ENCODE measurements around the gene ISG20L2.

Gene ISG20L2

DNA sequence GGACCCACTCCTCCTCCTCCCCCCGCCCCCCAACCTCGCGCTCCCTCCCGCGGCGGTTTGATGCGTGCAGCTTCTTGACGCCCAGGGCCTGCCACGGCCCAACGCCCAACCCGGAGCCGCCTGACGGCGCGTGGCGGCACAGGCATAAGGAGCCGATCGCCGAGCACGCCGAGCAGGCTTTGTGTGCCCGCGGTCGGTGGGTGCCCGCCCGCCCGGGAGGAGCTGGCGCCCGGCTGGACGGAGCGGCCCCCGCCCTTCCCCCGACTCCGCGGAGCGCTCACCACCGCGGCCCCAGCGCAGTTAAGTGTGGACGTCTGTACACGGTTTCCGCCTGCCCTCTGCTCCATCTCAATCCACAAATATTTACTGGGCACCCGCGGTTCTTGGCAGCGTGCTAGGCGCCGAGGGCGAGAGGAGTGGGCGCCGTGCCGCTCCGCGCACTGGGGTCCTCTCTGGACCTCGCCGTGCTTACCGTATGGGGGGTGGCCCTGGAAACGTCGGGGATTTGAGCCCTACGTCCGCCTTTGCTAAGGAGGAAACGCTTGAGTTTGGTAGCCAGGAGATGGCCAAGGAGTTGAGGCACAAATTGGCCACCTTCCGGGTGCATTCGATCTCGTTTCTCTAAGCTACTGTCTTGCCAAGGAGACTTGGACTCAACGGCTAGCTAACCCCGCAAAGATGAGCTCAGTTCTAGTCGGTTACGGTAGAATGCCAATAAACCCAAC is 23.4 kb upstream of the ISG20L2 start:
- H3K4me3 ChIP-seq (ENCODE audit: low read depth, low read length): peak overlapping the region; percentile 80
- no peak for TF ChIP-seq CTCF (IDR thresholded peaks at IDR 0.05; ENCODE audit: borderline replicate concordance, insufficient read depth, low read depth, low read length)

GRCh38 chr1:156751451-156751756 is 22.8 kb upstream of the ISG20L2 start, which contains the start of gene HDGF:
Gene HDGF, minus strand, starts transcription at chr1:156751675. Its CDS starts 246 bp downstream, at chr1:156751429.
- peak within 1 kb of the TSS; percentile 80 for H3K4me3 ChIP-seq (ENCODE audit: low read depth, low read length)
- TF ChIP-seq CTCF (IDR thresholded peaks at IDR 0.05; ENCODE audit: borderline replicate concordance, insufficient read depth, low read depth, low read length): no peak

DNA sequence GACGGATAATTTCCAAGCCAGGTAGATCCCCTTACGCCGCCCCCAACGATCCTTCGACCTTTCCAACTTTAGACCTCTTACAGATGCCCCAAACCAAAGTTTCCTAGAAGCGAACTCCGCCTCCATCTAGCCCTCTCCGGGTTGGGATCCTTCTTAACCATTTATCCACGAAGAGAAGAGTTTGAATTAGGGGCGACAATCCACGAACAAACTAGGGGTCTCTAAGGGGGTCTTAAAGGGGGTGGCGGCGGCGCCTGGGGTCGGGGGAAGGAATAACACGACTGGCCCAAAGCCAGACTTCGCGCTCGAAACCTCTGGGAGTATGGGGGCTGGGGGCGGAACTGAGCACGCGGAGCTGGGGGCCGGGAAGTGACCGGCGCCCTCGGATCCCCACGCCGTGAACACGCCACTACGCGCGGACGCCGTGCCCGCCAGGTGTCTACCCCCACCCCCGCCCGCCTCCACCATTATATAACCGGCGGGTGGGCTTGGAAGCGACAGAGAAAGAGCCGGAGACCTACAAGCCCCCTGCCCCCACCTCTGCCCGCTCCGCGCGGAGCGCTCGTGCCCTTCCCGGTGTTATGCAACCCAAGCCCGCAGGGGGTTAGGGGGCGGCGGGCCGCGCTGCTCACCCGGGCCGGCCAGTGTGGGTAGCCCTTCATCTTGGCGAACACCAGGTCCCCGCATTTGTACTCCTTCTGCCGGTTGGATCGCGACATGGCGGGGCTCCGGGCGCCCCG is 22.3 kb upstream of the ISG20L2 start:
- TF ChIP-seq CTCF (IDR thresholded peaks at IDR 0.05; ENCODE audit: borderline replicate concordance, insufficient read depth, low read depth, low read length): peak; percentile 20; the same call in 1 of the 2 replicates
- peak overlapping the region; percentile 80 for H3K4me3 ChIP-seq (ENCODE audit: low read depth, low read length)

GRCh38 chr1:156750191-156750672 is 21.7 kb upstream of the ISG20L2 start:
- no peak for TF ChIP-seq CTCF (IDR thresholded peaks at IDR 0.05; ENCODE audit: borderline replicate concordance, insufficient read depth, low read depth, low read length)
- peak overlapping the region; percentile 80 for H3K4me3 ChIP-seq (ENCODE audit: low read depth, low read length)

DNA sequence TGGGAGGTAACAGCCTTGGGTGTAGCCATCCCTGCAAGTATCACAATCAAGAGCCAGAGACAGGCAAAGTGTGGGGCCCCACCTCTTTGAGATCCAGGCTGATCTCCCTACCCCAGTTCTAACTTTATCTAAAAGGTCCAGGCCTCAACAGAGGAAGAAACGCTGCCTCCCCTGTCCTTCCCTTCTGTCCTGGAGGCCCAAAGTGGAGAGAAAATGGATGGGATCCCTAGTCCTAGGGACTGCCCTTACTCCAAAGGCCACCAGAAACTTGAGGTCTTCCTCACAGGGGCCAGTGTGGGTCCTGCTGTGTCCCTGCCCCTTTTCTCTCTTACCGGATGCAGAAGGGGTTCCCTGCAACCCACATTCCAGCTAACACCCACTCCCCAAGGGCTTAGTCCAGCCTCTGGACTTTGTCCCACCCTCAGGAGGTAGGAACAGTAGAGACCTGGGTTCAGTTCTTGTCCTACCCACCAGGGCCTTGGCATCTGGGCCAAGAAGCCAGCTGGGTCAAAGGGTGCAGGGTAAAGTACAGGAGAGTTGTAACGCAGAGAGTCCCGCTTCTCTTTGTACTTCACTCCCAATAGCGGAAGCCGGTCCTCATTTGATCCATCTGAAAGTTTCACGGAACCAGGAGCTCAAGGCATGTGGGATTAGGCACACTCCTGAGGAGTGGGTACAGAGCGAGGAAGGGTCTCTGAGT is 21.0 kb upstream of the ISG20L2 start:
- H3K4me3 ChIP-seq (ENCODE audit: low read depth, low read length): peak overlapping the region; percentile 80
- TF ChIP-seq CTCF (IDR thresholded peaks at IDR 0.05; ENCODE audit: borderline replicate concordance, insufficient read depth, low read depth, low read length): no peak

- no peak for TF ChIP-seq CTCF (IDR thresholded peaks at IDR 0.05; ENCODE audit: borderline replicate concordance, insufficient read depth, low read depth, low read length)
These were observed 20.3 kb upstream of the ISG20L2 start for GRCh38 chr1:156748670-156749418.

More at GRCh38 chr1:156748670-156749418, 20.3 kb upstream of the ISG20L2 start:
- peak overlapping the region; percentile 80 for H3K4me3 ChIP-seq (ENCODE audit: low read depth, low read length)

Measured in GM12875 (cell line).